D721Med (cell line): ENCODE results near the gene ZNF652.

Source experiments
- DNase-seq: peaks from one replicate; pipeline ENCODE4 v3.0.0; 2011; ENCODE audit warnings: low spot score; ENCODE audit not compliant: insufficient read length
- FAIRE-seq: peaks from 2 replicates; lab custom pipeline; 2011; peaks lifted over from hg19 to GRCh38; lab: Jason Lieb, UNC
- CTCF ChIP-seq: IDR thresholded peaks from 2 replicates; pipeline ENCODE4 v1.5.1; 2012; ENCODE audit warnings: mild to moderate bottlenecking, control low read depth; ENCODE audit not compliant: insufficient read depth; ENCODE audit errors: missing control alignments

Gene ZNF652

GRCh38 chr17:49316258-49316570 lies 45.8 kb downstream of the ZNF652 start:
- FAIRE-seq (no peak), DNase-seq (no peak)
- no peak for TF ChIP-seq CTCF

DNA sequence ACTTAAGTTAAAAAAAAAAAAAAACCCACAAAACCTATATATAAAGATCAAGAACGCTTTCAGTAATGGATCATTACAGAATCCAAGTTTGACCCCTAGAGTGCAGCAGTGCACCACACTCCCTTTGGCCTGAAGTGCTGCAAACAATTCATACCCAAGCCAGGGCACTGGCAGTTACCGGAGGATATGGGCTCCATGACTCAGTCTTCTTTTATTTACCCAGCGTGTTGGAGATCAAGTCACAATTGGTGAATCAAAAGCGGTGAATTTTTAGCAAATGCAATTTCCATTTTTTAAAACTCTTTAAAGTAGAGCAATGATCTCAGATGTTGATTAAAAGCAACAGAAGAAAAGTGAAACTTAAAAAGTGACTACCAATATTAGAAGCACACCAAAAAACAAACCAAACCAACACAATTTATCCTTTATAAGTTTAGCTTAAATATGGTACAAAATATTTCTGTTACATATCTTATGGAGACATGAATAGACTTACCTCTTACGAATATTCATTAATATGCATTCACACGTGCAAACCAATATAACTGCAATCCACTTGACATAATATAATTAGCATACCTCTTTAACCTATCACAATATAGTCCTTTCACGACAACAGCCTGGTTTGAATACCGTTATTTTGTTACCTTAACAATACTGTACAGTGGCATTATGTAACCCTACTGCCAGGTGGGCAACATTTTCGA lies 46.3 kb downstream of the ZNF652 start:
- TF ChIP-seq CTCF = peak; percentile 66
- FAIRE-seq = no peak
- no peak for DNase-seq

GRCh38 chr17:49312722-49313121 lies 49.3 kb downstream of the ZNF652 start:
- no peak for TF ChIP-seq CTCF
- DNase-seq = no peak
- FAIRE-seq = no peak

DNA sequence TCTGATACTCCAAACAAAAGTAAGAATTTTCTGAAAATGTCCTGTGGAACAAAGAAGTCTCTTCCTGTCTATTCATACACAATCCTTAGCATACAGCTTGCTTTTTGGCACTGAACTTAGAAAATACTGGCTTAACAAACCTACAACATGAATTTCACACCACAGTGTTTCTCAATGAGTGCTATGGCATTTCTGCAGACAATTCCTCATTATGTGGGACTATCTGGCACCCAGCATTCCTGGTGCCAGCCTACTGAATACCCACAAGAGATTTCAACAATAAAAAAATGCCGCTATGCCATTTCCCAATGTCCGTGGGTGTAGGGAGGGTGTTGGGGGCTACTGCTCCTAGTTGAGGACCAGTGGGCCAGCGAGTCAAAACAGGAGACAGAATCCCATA lies 62.1 kb downstream of the ZNF652 start:
- no peak for TF ChIP-seq CTCF
- DNase-seq (no peak), FAIRE-seq (no peak)

DNA sequence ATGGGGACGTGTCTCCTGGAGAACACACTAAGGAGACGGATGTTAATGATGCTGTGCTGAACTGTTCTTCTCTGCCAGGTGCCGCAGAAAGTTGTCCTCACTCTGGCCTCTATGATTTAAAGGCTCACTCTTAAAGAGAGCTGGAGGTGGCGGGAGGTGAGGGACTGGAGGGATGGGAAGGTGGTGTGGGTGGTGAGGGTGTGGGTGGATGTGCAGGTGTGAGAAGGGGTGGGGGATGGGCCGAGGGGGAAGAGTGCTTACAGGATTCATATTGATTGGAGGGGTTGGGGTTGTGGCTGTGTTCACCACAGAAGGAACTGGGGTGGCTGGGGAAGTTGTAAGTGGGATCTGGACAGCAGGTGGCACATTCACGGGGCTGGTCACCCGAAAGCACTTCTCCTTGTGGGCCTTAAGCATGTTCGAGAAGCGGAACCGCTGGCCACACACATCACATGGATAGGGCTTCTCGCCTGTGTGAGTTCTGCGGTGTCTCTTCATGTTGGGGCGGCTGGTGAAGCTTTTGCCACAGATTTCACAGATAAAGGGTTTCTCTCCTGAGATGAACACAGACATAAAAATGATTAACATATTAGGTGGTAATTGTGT lies 63.6 kb downstream of the ZNF652 start:
- no peak for FAIRE-seq
- no peak for TF ChIP-seq CTCF
- DNase-seq = no peak

DNA sequence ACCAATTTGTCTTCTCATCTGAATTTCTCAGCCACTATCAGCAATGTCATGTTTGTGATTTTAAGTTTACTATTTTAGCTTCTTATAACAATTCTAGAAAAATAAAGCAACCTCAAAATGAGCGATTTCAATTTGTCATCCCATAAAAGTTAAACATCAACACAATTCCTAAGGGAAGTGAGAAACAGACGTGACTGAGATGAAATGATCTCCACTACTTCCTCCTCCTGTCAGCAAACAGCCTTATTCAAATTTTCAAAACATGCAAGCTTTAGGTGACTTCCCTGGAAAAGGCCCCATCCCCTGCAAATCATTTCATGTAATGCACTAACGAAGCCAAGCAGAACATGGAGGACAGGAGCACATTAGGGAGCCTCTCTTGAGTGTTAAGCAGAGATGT lies 64.9 kb downstream of the ZNF652 start:
- no peak for TF ChIP-seq CTCF
- FAIRE-seq = no peak

GRCh38 chr17:49294122-49294521 lies 67.9 kb downstream of the ZNF652 start:
- TF ChIP-seq CTCF = no peak
- FAIRE-seq (no peak), DNase-seq (no peak)

More for the DNA sequence above, 64.9 kb downstream of the ZNF652 start:
- no peak for DNase-seq
